Spleen (tissue), 11 donors: ENCODE results near the gene NLK. TPM values are rescaled to one million over a fixed set of nuclear protein-coding genes. Genes with fewer than 3 reads are reported as not detected.

Source experiments
- DNase-seq: peaks from one replicate; pipeline ENCODE4 v3.0.0-alpha.2; 2020
- H3K27ac ChIP-seq, 8 donors: fragments of 200-600 bp; sonication (generic) in 7 of 8; 1 replicate in 4 of 8; 2 replicates in 4 of 8; pipeline versions ENCODE4 v1.5.0 to v1.8.0; 2016 to 2021; ENCODE audit warnings: inconsistent platforms in 4 of 8, mild to moderate bottlenecking in 4 of 8, moderate library complexity in 1 of 8
- H3K27me3 ChIP-seq, 7 donors: fragments of 200-600 bp; sonication (generic) in 6 of 7; replicated peaks in 1 of 7; 1 replicate in 4 of 7; 2 replicates in 3 of 7; pipeline versions ENCODE4 v1.5.0 to v1.8.0; 2016 to 2021; ENCODE audit warnings: inconsistent platforms in 3 of 7, mild to moderate bottlenecking in 1 of 7
- H3K36me3 ChIP-seq, 6 donors: fragments of 200-600 bp; sonication (generic) in 5 of 6; 1 replicate in 4 of 6; 2 replicates in 2 of 6; pipeline versions ENCODE4 v1.5.0 to v1.8.0; 2016 to 2021; ENCODE audit warnings: inconsistent platforms in 2 of 6
- H3K4me1 ChIP-seq, 6 donors: fragments of 200-600 bp; sonication (generic) in 5 of 6; 1 replicate in 3 of 6; 2 replicates in 3 of 6; pipeline versions ENCODE4 v1.5.0 to v1.8.0; 2016 to 2021; ENCODE audit warnings: inconsistent platforms in 3 of 6
- H3K4me3 ChIP-seq, 8 donors: fragments of 200-600 bp; sonication (generic) in 7 of 8; 1 replicate in 4 of 8; 2 replicates in 4 of 8; pipeline versions ENCODE4 v1.5.0 to v1.8.0; 2016 to 2021; ENCODE audit warnings: inconsistent platforms in 4 of 8, mild to moderate bottlenecking in 4 of 8, moderate library complexity in 2 of 8
- H3K9me3 ChIP-seq, 8 donors: fragments of 200-600 bp; sonication (generic) in 7 of 8; 1 replicate in 4 of 8; 2 replicates in 4 of 8; pipeline versions ENCODE4 v1.5.0 to v1.8.0; 2016 to 2021; ENCODE audit warnings: inconsistent platforms in 4 of 8
- CTCF ChIP-seq, 11 experiments: fragments of 200-600 bp in 7 of 11; fragments of 450-650 bp in 4 of 11; sonication (generic) in 4 of 11; IDR thresholded peaks in 8 of 11; conservative IDR thresholded peaks in 3 of 11; 1 replicate in 7 of 11; 2 replicates in 4 of 11; pipeline versions ENCODE4 v1.4.0 to v1.8.0; 2016 to 2021; ENCODE audit warnings: antibody characterized with exemption in 11 of 11, inconsistent platforms in 4 of 11, mild to moderate bottlenecking in 1 of 11
- POLR2A ChIP-seq, 3 donors: fragments of 450-650 bp; IDR thresholded peaks; one replicate each; pipeline ENCODE4 v1.5.1; 2017; ENCODE audit warnings: antibody characterized with exemption in 3 of 3, mild to moderate bottlenecking in 1 of 3
- POLR2AphosphoS5 ChIP-seq, 3 donors: sonication (generic); formaldehyde crosslinking; IDR thresholded peaks; one replicate each; pipeline ENCODE4 v1.5.1; 2017; ENCODE audit warnings: antibody characterized with exemption in 3 of 3
- WGBS, 5 donors: extraction: QIAGEN DNeasy Blood & Tissue Kit in 3 of 5; methylation state at CpG; one replicate each; pipeline versions ENCODE4 v1.1.5 to v1.1.7; 2013 to 2018; 5-methylcytosine and 5-hydroxymethylcytosine counted together
- intact Hi-C: fragments of 100-400 bp; cut with DNase I; formaldehyde crosslinking; loops from one replicate; pipeline ENCODE4 v1.15.0; 2023; ENCODE audit warnings: low total_unique reads
- polyA plus RNA-seq, 3 donors: library from polyadenylated mRNA; stranded (reverse); fragments of 200-250 nt; gene quantifications; one replicate each; pipeline ENCODE4 v1.2.1, GENCODE V29; 2013
- total RNA-seq, 7 donors: library from RNA; depleted of rRNA in 3 of 7; stranded (reverse); fragments of >200 nt in 3 of 7; fragmentation: NEBNext Ultra II Directional in 4 of 7; extraction: Animal tissue kit (Norgen Biotek cat#: 25700) in 4 of 7; gene quantifications; one replicate each; pipeline versions ENCODE4 v1.1.0 to v1.2.1, GENCODE V29; 2016 to 2021
- donor health status: healthy with polysubstance abuse.
- donor health status: DM: no; HTN: no; CAD: no; lungs with moderate emphysema.
- donor health status: DM: no; HTN: no; CAD: no.
- donor health status: Bipolar disorder and iron deficiency.
- donor health status: healthy.
- donor health status: DM: no; HTN: no; CAD: no.
- donor health status: DM: yes; HTN: yes; CAD: no.

NLK gene
- total and polyA plus RNA-seq, 10 donors = 12.6 to 49.4 (median 34.3) TPM

DNA sequence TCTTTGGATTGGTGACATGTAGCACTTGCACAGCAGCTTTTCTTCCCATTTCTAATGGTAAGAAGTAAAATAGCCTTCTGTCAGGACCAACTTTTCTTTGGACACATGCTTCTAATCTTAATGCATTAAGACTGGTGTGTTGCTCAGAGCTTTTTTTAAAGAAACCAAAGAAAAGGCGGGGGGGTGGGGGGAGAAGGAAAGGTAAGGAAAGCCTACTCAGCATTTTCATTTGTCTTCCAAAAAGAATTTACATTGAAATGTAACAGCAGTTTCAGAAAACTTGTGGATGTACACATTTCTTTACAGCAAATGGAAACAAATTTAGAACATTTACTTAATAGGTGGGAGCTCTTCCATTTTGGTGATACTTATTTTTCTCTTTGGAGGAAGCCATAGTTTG is 49.6 kb downstream of the NLK start:
- DNase-seq = no peak
- Histone ChIP-seq H3K4me1 (peaks cover 0 to 17% (median 9%) of the 10 kb centered on the region in 6 donors), H3K4me3 (no peak overlapping the region), H3K27ac (no peak overlapping the region), H3K9me3 (peaks cover 0 to 6% (median 0%) of the 10 kb centered on the region in 8 donors), H3K36me3 (no peaks in the 10 kb centered on the region), H3K27me3 (no peaks in the 10 kb centered on the region)
- TF ChIP-seq POLR2AphosphoS5 (IDR thresholded peaks at IDR 0.05) (no peak), POLR2A (IDR thresholded peaks at IDR 0.05) (no peak), CTCF (IDR thresholded peaks at IDR 0.05 in 8 of 11, conservative IDR thresholded peaks at IDR 0.05 in 3 of 11) (no peak)
- intact Hi-C loops = no loop called here
- 88 to 100% (median 96%) methylated on average over 1 of the region's 1 CpG for WGBS, 5 donors

GRCh38 chr17:28093999-28094716 is 51.7 kb downstream of the NLK start:
- 81 to 91% (median 83%) methylated on average over 4 of the region's 4 CpGs for WGBS, 5 donors
- Histone ChIP-seq H3K4me1 (peaks cover 0 to 30% (median 15%) of the 10 kb centered on the region in 6 donors), H3K36me3 (no peaks in the 10 kb centered on the region), H3K4me3 (no peak overlapping the region), H3K27me3 (no peaks in the 10 kb centered on the region), H3K27ac (no peak overlapping the region), H3K9me3 (peaks cover 0 to 6% (median 0%) of the 10 kb centered on the region in 8 donors)
- no peak for DNase-seq
- intact Hi-C loops = no loop called here
- TF ChIP-seq POLR2A (IDR thresholded peaks at IDR 0.05) (no peak), POLR2AphosphoS5 (IDR thresholded peaks at IDR 0.05) (no peak), CTCF (IDR thresholded peaks at IDR 0.05 in 8 of 11, conservative IDR thresholded peaks at IDR 0.05 in 3 of 11) (no peak)

DNA sequence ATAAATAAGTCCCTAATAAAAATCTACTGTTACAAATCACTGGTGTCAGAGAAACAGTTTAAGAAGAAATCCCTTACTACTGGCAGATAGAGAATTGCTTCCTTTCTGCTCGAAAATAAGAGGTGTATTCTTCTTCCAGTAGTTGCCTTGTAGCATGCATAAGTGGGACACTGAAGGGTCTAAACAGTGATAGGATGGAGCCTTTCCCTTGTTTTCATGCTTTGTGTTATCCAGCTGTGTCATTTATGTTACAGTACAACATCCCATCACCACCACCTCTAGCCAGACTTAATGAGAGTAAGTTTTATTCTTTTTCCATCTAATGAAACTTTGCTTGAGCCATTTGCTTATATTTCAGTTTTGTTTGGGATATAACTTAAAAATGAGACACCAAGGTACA is 54.3 kb downstream of the NLK start:
- no peaks in the 10 kb centered on the region for H3K27me3 ChIP-seq
- DNase-seq = no peak
- peaks cover 0 to 24% (median 14%) of the 10 kb centered on the region in 6 donors for H3K4me1 ChIP-seq
- intact Hi-C loops = no loop called here
- peaks cover 0 to 4% (median 0%) of the 10 kb centered on the region in 6 donors for H3K36me3 ChIP-seq
- 56 to 83% (median 73%) methylated on average over 1 of the region's 1 CpG for WGBS, 5 donors
- no peak overlapping the region for H3K27ac ChIP-seq
- no peak for TF ChIP-seq POLR2AphosphoS5 (IDR thresholded peaks at IDR 0.05)
- no peak for TF ChIP-seq CTCF (IDR thresholded peaks at IDR 0.05 in 8 of 11, conservative IDR thresholded peaks at IDR 0.05 in 3 of 11)
- TF ChIP-seq POLR2A (IDR thresholded peaks at IDR 0.05) = no peak
- no peaks in the 10 kb centered on the region for H3K9me3 ChIP-seq
- H3K4me3 ChIP-seq = no peak overlapping the region

DNA sequence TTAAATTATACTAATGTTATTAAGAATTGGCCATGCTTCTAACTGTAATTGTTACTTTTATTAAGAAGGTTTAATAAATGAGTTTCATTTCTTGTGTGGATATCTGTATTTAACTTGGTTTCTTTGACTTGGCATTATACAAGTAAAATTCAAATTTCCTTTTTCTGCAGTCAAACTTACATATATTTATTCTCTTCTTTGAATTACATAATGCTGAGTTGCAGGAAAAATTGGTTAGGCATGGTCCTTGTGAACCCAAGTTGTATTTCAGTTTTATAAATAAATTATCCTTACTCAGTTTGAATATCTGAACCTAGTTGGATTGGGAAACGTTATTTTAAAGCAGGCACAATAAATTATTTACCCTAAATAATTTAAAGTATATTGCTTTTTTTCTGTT is 54.8 kb downstream of the NLK start:
- TF ChIP-seq POLR2AphosphoS5 (IDR thresholded peaks at IDR 0.05) = no peak
- TF ChIP-seq CTCF (IDR thresholded peaks at IDR 0.05 in 8 of 11, conservative IDR thresholded peaks at IDR 0.05 in 3 of 11) = no peak
- TF ChIP-seq POLR2A (IDR thresholded peaks at IDR 0.05) = no peak
- no peak overlapping the region for H3K27ac ChIP-seq

More for the DNA sequence above, 54.8 kb downstream of the NLK start:
- Histone ChIP-seq H3K9me3 (no peaks in the 10 kb centered on the region), H3K4me1 (peaks cover 0 to 22% (median 12%) of the 10 kb centered on the region in 6 donors), H3K27me3 (no peaks in the 10 kb centered on the region), H3K36me3 (peaks cover 0 to 7% (median 0%) of the 10 kb centered on the region in 6 donors), H3K4me3 (no peak overlapping the region)
- no peak for DNase-seq
- intact Hi-C loops = no loop called here
- 62 to 85% (median 81%) methylated on average over 1 of the region's 1 CpG for WGBS, 5 donors
